ENCODE data around the gene NOSIP.

DNA sequence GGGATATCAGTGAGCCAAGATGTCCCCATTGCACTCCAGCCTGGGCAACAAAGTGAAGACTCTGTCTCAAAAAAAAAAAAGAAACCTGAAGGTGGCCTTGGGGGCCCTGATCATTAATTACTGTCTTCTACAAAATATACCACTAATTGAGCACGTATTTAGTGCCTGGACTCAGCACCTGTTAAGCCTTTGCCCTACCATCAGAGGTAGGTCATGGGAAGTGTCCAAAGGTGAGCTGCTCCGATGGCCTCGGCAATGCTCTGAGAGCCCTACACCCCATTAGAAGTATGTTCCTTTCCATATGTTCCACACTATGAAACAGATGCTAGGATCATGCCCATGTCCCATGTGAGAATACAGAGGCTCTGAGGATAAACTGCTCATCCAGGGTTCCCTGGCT, 20.9 kb downstream of the NOSIP start:
- TF ChIP-seq CTCF (IDR thresholded peaks at IDR 0.05; ENCODE audit: insufficient read depth, low read depth, low read length) (no peak), EZH2 (IDR thresholded peaks at IDR 0.05; ENCODE audit: insufficient read depth, low read length) (no peak)

All from astrocyte (in vitro differentiated cells and primary cell).